Neural cell (in vitro differentiated cells): ENCODE measurements around the gene SGMS2. TPM values are rescaled to one million over a fixed set of nuclear protein-coding genes. Genes with fewer than 3 reads are reported as not detected.
A peak's percentile ranks its signal among the peaks of the same experiment; 100 is the strongest.

Experiments used
- H2AFZ ChIP-seq: fragments of 200-600, 300-800 bp; sonication (generic), shearing (Covaris generic); 2 replicates; pipeline ENCODE4 v1.6.0; 2014; ENCODE audit warnings: low read depth, mild to moderate bottlenecking, antibody characterized with exemption, low read length, moderate library complexity
- H3F3A ChIP-seq: fragments of 200-600 bp; shearing (Covaris generic); 2 replicates; pipeline ENCODE4 v1.6.1; 2016; ENCODE audit warnings: mild to moderate bottlenecking, moderate library complexity, mixed read lengths, antibody characterized with exemption, low read length; ENCODE audit not compliant: insufficient read depth, poor library complexity, severe bottlenecking
- H3K27ac ChIP-seq: fragments of 200-600, 300-800 bp; sonication (generic), shearing (Covaris generic); 2 replicates; pipeline ENCODE4 v1.5.1; 2014; ENCODE audit warnings: mild to moderate bottlenecking, low read length, moderate library complexity
- H3K27me3 ChIP-seq: fragments of 300-800, 200-600 bp; sonication (generic), shearing (Covaris generic); 2 replicates; pipeline ENCODE4 v1.6.0; 2014; ENCODE audit warnings: mild to moderate bottlenecking, low read depth, low read length, moderate library complexity; ENCODE audit not compliant: insufficient read depth
- H3K36me3 ChIP-seq: fragments of 300-800, 200-600 bp; sonication (generic), shearing (Covaris generic); 2 replicates; pipeline ENCODE4 v1.5.1; 2014; ENCODE audit warnings: mild to moderate bottlenecking, antibody characterized with exemption, low read length, moderate library complexity; ENCODE audit not compliant: insufficient read depth
- H3K4me2 ChIP-seq: fragments of 300-800, 200-600 bp; sonication (generic), shearing (Covaris generic); 2 replicates; pipeline ENCODE4 v1.6.0; 2014; ENCODE audit warnings: mild to moderate bottlenecking, low read length
- H3K4me3 ChIP-seq: fragments of 300-800, 200-600 bp; sonication (generic), shearing (Covaris generic); 2 replicates; pipeline ENCODE4 v1.5.1; 2014; ENCODE audit warnings: mild to moderate bottlenecking, low read length, moderate library complexity
- H3K79me2 ChIP-seq: fragments of 200-600 bp; shearing (Covaris generic); replicated peaks from 2 replicates; pipeline ENCODE4 v1.6.0; 2014; ENCODE audit warnings: mild to moderate bottlenecking, low read length, moderate library complexity; ENCODE audit not compliant: insufficient read depth
- H3K9ac ChIP-seq: fragments of 300-800, 200-600 bp; sonication (generic), shearing (Covaris generic); 2 replicates; pipeline ENCODE4 v1.6.1; 2016; ENCODE audit warnings: mild to moderate bottlenecking, low read length, mixed read lengths
- H3K9me2 ChIP-seq: fragments of 200-600 bp; shearing (Covaris generic); 2 replicates; pipeline ENCODE4 v1.6.1; 2016; ENCODE audit warnings: mild to moderate bottlenecking, low read length, mixed read lengths; ENCODE audit not compliant: insufficient read depth
- H3K9me3 ChIP-seq: fragments of 200-600, 300-800 bp; sonication (generic), shearing (Covaris generic); 2 replicates; pipeline ENCODE4 v1.6.1; 2016; ENCODE audit warnings: mild to moderate bottlenecking, mixed run types, low read length, moderate library complexity, mixed read lengths
- H4K20me1 ChIP-seq: fragments of 200-600 bp; shearing (Covaris generic); 2 replicates; pipeline ENCODE4 v1.6.1; 2016; ENCODE audit warnings: mild to moderate bottlenecking, mixed run types; ENCODE audit not compliant: insufficient read depth
- EP300 ChIP-seq: fragments of 450-650 bp; conservative IDR thresholded peaks from 2 replicates; pipeline ENCODE4 v1.6.1; 2014; ENCODE audit warnings: antibody characterized with exemption, mild to moderate bottlenecking, moderate library complexity; ENCODE audit not compliant: poor library complexity, severe bottlenecking
- EZH2 ChIP-seq: fragments of 200-600, 300-800 bp; shearing (Covaris generic), sonication (generic); IDR thresholded peaks from 2 replicates; pipeline ENCODE4 v1.6.1; 2014; ENCODE audit warnings: antibody characterized with exemption, low read length, borderline replicate concordance, mild to moderate bottlenecking; ENCODE audit not compliant: insufficient read depth, poor library complexity, severe bottlenecking
- MXI1 ChIP-seq: fragments of 450-650 bp; conservative IDR thresholded peaks from 2 replicates; pipeline ENCODE4 v1.6.1; 2014; ENCODE audit warnings: antibody characterized with exemption, mild to moderate bottlenecking; ENCODE audit not compliant: poor library complexity, severe bottlenecking
- POLR2AphosphoS5 ChIP-seq: IDR thresholded peaks from 2 replicates; pipeline ENCODE4 v1.6.1; 2012
- RAD21 ChIP-seq: fragments of 450-650 bp; conservative IDR thresholded peaks from 2 replicates; pipeline ENCODE4 v1.6.1; 2014; ENCODE audit warnings: antibody characterized with exemption, mild to moderate bottlenecking, moderate library complexity
- SMC3 ChIP-seq: fragments of 450-650 bp; conservative IDR thresholded peaks from 2 replicates; pipeline ENCODE4 v1.6.1; 2014; ENCODE audit warnings: antibody characterized with exemption, mild to moderate bottlenecking, moderate library complexity; ENCODE audit not compliant: poor library complexity
- TAF1 ChIP-seq: IDR thresholded peaks from 2 replicates; pipeline ENCODE4 v1.6.1; 2012; ENCODE audit warnings: low read depth
- polyA plus RNA-seq: library from polyadenylated mRNA; depleted of rRNA; stranded (reverse); fragments of >200 nt; gene quantifications from 2 replicates; pipeline ENCODE4 v1.2.3, GENCODE V29; 2014
- TF ChIP-seq, protein P1 (sequence below): IDR thresholded peaks from 2 replicates; pipeline ENCODE4 v1.6.1; 2012; ENCODE audit warnings: borderline replicate concordance
- TF ChIP-seq, protein P2 (sequence below): fragments of 450-650 bp; IDR thresholded peaks from 2 replicates; pipeline ENCODE4 v1.5.1; 2014; ENCODE audit warnings: antibody characterized with exemption, mild to moderate bottlenecking, moderate library complexity; ENCODE audit not compliant: poor library complexity, severe bottlenecking

SGMS2 gene
- polyA plus RNA-seq, 1 donor from 2014 or later = 0.15 TPM

DNA sequence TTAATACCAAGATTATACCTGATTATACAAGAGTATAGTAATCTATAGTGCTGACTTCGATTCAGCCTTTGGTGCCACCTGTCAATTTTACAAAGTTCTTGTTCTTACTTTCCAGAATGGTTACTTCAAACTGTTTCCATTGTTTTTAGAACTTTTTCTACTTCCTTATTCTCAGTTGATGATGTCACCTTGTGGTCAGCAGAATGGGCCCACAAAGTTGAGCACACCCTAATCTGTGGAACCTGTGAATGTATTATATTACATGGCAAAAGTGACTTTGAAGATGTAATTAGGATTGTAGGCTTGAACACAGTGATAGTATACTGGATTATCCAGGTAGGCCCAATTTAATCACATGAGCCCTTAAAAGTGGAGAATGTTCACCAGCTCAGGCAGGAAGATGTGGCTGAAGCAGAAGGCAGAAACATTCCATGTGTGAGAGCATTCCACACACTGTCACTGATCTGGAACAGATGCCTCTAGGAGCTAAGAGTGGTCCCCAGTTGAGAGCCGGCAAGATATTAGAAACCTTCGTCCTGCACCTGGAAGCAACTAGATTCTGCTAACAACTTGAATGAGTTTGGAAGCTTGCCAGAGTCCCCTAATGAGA is 6.3 kb upstream of the SGMS2 start:
- Histone ChIP-seq H3K4me2 (no peak overlapping the region), H3K79me2 (no peaks in the 10 kb centered on the region), H3K4me3 (no peak overlapping the region), H3K9me2 (peaks cover 3% of the 10 kb centered on the region), H3K36me3 (no peaks in the 10 kb centered on the region), H4K20me1 (no peaks in the 10 kb centered on the region), H3K27me3 (no peaks in the 10 kb centered on the region), H3K9ac (no peak overlapping the region), H2AFZ (no peak overlapping the region), H3K9me3 (no peaks in the 10 kb centered on the region), H3K27ac (no peak overlapping the region), H3F3A (no peaks in the 10 kb centered on the region)
- TF ChIP-seq TAF1 (no peak), MXI1 (no peak), POLR2AphosphoS5 (no peak)

DNA sequence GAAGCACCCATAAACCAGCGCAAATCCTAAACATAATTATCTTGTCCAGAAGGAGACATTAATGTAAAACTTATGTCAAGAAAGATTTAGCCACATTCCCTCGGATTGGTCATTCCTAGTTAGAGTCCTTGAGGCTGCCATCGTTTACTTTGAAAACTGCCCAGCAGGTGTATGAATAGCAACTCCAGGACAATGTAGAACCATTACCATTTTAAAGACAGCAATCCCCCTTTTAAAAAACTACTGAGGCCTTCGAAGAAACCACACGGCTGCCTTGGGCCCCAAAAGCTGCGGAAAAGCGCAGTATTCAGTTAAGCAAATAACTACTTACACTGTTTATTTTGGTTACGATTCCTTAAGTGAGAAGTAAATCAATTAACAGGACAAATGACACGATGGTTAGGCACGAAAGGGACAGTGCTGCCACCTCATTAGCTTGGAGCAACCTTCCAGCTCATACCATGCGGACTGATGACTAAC is 822 bp upstream of the SGMS2 start:
- no peaks in the 10 kb centered on the region for H3K79me2 ChIP-seq
- H3K9ac ChIP-seq = no peak overlapping the region
- H2AFZ ChIP-seq = no peak overlapping the region
- H3K9me2 ChIP-seq = no peaks in the 10 kb centered on the region
- H3K9me3 ChIP-seq = no peaks in the 10 kb centered on the region
- H3K4me3 ChIP-seq = peak overlapping the region; percentile 76
- peak overlapping the region; percentile 35 for H3K4me2 ChIP-seq
- no peak overlapping the region for H3K27ac ChIP-seq
- H3K36me3 ChIP-seq = no peaks in the 10 kb centered on the region
- TF ChIP-seq RAD21 = no peak
- no peak for TF ChIP-seq SMC3
- no peak for TF ChIP-seq MXI1
- TF ChIP-seq, protein P1, sequence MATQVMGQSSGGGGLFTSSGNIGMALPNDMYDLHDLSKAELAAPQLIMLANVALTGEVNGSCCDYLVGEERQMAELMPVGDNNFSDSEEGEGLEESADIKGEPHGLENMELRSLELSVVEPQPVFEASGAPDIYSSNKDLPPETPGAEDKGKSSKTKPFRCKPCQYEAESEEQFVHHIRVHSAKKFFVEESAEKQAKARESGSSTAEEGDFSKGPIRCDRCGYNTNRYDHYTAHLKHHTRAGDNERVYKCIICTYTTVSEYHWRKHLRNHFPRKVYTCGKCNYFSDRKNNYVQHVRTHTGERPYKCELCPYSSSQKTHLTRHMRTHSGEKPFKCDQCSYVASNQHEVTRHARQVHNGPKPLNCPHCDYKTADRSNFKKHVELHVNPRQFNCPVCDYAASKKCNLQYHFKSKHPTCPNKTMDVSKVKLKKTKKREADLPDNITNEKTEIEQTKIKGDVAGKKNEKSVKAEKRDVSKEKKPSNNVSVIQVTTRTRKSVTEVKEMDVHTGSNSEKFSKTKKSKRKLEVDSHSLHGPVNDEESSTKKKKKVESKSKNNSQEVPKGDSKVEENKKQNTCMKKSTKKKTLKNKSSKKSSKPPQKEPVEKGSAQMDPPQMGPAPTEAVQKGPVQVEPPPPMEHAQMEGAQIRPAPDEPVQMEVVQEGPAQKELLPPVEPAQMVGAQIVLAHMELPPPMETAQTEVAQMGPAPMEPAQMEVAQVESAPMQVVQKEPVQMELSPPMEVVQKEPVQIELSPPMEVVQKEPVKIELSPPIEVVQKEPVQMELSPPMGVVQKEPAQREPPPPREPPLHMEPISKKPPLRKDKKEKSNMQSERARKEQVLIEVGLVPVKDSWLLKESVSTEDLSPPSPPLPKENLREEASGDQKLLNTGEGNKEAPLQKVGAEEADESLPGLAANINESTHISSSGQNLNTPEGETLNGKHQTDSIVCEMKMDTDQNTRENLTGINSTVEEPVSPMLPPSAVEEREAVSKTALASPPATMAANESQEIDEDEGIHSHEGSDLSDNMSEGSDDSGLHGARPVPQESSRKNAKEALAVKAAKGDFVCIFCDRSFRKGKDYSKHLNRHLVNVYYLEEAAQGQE = no peak
- TF ChIP-seq, protein P2, sequence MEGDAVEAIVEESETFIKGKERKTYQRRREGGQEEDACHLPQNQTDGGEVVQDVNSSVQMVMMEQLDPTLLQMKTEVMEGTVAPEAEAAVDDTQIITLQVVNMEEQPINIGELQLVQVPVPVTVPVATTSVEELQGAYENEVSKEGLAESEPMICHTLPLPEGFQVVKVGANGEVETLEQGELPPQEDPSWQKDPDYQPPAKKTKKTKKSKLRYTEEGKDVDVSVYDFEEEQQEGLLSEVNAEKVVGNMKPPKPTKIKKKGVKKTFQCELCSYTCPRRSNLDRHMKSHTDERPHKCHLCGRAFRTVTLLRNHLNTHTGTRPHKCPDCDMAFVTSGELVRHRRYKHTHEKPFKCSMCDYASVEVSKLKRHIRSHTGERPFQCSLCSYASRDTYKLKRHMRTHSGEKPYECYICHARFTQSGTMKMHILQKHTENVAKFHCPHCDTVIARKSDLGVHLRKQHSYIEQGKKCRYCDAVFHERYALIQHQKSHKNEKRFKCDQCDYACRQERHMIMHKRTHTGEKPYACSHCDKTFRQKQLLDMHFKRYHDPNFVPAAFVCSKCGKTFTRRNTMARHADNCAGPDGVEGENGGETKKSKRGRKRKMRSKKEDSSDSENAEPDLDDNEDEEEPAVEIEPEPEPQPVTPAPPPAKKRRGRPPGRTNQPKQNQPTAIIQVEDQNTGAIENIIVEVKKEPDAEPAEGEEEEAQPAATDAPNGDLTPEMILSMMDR = no peak
- TF ChIP-seq EZH2 = no peak
- TF ChIP-seq POLR2AphosphoS5 = no peak
- TF ChIP-seq EP300 = no peak
- TF ChIP-seq TAF1 = no peak
- H3F3A ChIP-seq = no peaks in the 10 kb centered on the region
- peaks cover 40% of the 10 kb centered on the region for H3K27me3 ChIP-seq
- H4K20me1 ChIP-seq = no peaks in the 10 kb centered on the region
